ENCODE measurements around the gene LRRC3C. TPM values are rescaled to one million over a fixed set of nuclear protein-coding genes. Genes with fewer than 3 reads are reported as not detected.

LRRC3C gene
- polyA plus RNA-seq, 3 donors from 2014 or later = not detected

GRCh38 chr17:39916918-39917317 is 10.6 kb upstream of the LRRC3C start:
- Mint-ChIP-seq H3K27ac (peak overlapping the region in 1 of 6 donors; percentile 73), H3K4me1 (peaks cover 16 to 23% of the 10 kb centered on the region in 2 donors), H3K36me3 (peaks cover 11 to 44% (median 23%) of the 10 kb centered on the region in 3 donors), H3K9me3 (no peaks in the 10 kb centered on the region), H3K27me3 (ENCODE audit: low read depth in 3 of 3) (peaks cover 0 to 1% (median 0%) of the 10 kb centered on the region in 3 donors), H3K4me3 (no peak overlapping the region)
- no peak for DNase-seq

- DNase-seq = no peak
- Mint-ChIP-seq H3K4me1 (peaks cover 28% of the 10 kb centered on the region in 2 donors), H3K36me3 (peaks cover 7 to 35% (median 13%) of the 10 kb centered on the region in 3 donors), H3K4me3 (no peak overlapping the region), H3K27ac (peak overlapping the region in 1 of 6 donors; percentile 9), H3K27me3 (ENCODE audit: low read depth in 3 of 3) (peaks cover 0 to 1% (median 0%) of the 10 kb centered on the region in 3 donors), H3K9me3 (no peaks in the 10 kb centered on the region)
Measured at GRCh38 chr17:39919087-39919683, 8.3 kb upstream of the LRRC3C start.

DNA sequence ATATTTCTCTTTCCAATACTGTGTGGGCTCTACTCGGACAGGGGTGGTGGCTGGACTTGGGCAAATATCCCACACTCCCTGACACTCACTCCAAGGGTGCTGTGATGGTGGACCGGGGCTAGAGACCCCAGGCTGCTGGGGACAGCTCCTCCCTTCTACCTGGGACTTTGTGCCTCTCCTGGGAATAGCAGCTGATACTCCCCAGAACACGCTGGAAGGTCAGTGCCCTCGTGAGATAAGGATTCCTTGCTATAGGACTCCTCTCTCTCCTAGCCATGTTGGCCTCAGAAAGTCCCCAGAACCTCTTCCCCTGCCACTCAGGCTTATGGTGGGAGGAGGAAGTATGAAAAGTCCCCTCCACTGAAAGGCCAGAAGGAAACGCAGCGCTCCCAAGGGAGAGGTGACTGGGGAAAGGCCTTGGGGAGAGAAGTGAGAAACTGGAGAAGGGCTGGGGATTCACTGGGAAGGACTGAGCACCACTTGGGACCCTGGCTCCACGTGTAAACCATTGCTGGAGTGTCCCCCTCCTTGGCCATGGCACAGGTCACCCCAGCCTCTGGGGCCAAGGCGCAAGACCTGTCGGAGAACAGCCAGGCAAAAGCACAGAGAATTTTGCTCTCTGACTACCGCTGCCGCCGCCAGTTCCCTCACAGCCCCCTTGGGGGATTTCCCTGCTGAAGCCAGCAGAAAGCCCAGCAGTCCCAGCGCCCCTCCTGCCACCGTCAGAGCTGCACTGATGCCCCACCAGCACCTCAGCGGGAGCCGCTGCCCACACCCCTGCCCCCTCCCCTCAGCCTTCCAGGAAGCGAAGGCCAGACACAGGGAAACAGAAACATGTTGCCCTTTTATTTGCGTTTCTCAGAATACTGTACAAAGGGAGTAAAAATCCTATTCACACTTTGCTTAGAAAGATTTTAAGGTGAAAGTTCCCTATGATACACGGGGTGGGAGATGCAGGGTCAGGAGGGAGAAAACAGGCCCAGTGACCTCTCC is 7.0 kb upstream of the LRRC3C start:
- Mint-ChIP-seq H3K36me3 (peaks cover 6 to 30% (median 13%) of the 10 kb centered on the region in 3 donors), H3K4me3 (no peak overlapping the region), H3K27me3 (ENCODE audit: low read depth in 3 of 3) (peaks cover 0 to 1% (median 0%) of the 10 kb centered on the region in 3 donors), H3K4me1 (peaks cover 41% of the 10 kb centered on the region in 2 donors), H3K27ac (peak overlapping the region; percentile 17 to 67 (median 54)), H3K9me3 (no peaks in the 10 kb centered on the region)
- DNase-seq = no peak

DNA sequence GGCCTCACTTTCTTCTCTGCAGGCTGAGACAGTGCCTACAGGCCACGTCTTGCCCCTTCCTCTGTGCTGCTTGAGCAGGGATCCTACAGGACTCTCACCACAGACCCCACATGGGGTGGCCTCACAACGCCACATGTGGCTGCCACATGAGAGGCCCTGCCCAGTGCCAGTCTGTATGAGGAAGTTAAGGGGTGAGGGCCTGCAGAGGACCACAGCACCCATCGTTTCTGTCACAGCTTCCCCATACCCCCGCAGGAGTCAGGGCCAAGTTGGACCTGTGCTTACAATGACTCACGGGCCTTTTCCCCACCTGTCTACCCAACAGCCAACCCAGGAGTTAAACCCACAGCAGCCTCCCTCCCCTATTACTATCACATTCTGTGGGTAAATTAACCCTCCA is 6.2 kb upstream of the LRRC3C start:
- peaks cover 6 to 26% (median 13%) of the 10 kb centered on the region in 3 donors for H3K36me3 Mint-ChIP-seq
- no peak for DNase-seq
- no peak overlapping the region for H3K4me3 Mint-ChIP-seq
- H3K27ac Mint-ChIP-seq = peak overlapping the region in 5 of 6 donors; percentile 36 to 73 (median 60)
- H3K4me1 Mint-ChIP-seq = peaks cover 49 to 50% of the 10 kb centered on the region in 2 donors
- no peaks in the 10 kb centered on the region for H3K9me3 Mint-ChIP-seq
- peaks cover 0 to 3% (median 0%) of the 10 kb centered on the region in 3 donors for H3K27me3 Mint-ChIP-seq (ENCODE audit: low read depth in 3 of 3)

DNA sequence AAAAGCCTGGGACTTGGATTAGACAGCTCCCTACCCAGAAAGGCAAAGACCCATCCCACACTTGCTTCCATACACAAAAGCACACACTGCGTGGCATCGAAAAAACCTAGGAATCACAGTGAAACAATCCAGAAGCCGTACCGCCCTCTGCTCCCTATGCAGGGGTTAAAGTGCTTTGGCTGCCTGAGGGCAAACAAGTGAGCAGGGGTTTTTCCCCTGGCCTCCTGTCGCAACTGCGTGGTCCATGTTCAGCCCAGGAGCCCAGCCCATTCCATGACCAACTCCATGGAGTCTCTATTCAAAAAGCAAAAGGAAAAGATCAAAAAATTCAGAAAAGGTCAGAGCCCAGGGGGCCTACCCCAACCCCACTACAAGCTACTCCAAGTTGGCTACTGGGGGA is 5.5 kb upstream of the LRRC3C start:
- H3K36me3 Mint-ChIP-seq = peaks cover 4 to 19% (median 11%) of the 10 kb centered on the region in 3 donors
- H3K9me3 Mint-ChIP-seq = no peaks in the 10 kb centered on the region
- peaks cover 53 to 54% of the 10 kb centered on the region in 2 donors for H3K4me1 Mint-ChIP-seq
- H3K27ac Mint-ChIP-seq = peak overlapping the region in 2 of 6 donors; percentile 64 to 73
- no peak overlapping the region for H3K4me3 Mint-ChIP-seq
- H3K27me3 Mint-ChIP-seq (ENCODE audit: low read depth in 3 of 3) = peaks cover 0 to 3% (median 0%) of the 10 kb centered on the region in 3 donors
- no peak for DNase-seq

DNA sequence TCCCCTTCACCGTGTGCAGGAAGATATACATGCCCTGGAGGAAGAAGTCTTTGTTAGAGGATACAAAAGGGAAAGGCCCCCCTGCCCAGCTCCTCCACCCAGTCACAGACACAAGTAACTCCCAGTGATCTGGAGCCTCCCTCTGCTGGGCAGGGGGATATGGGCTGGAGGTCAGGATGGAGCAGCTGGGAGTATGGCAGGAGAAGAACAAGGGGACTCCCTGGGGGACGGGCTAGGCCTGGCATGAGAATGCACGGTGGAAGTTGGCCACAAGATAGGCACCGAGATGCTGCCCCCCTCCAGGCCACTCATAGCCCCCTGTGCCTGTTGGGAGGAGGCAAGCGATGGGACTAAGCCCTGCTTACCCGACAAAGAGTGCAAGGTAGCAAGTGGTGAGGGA is 4.3 kb upstream of the LRRC3C start:
- Mint-ChIP-seq H3K4me1 (peaks cover 61% of the 10 kb centered on the region in 2 donors), H3K4me3 (peak overlapping the region in 1 of 5 donors; percentile 32), H3K27me3 (ENCODE audit: low read depth in 3 of 3) (peaks cover 0 to 3% (median 0%) of the 10 kb centered on the region in 3 donors), H3K36me3 (peaks cover 3 to 10% (median 3%) of the 10 kb centered on the region in 3 donors), H3K9me3 (no peaks in the 10 kb centered on the region), H3K27ac (peak overlapping the region in 2 of 6 donors; percentile 62 to 71)
- DNase-seq = no peak

GRCh38 chr17:39923836-39924690 is 3.5 kb upstream of the LRRC3C start:
- no peak for DNase-seq
- H3K36me3 Mint-ChIP-seq = peaks cover 0 to 7% (median 3%) of the 10 kb centered on the region in 3 donors
- H3K4me3 Mint-ChIP-seq = peak overlapping the region; percentile 33 to 94 (median 53)
- peaks cover 0 to 3% (median 0%) of the 10 kb centered on the region in 3 donors for H3K27me3 Mint-ChIP-seq (ENCODE audit: low read depth in 3 of 3)
- peak overlapping the region in 5 of 6 donors; percentile 34 to 97 (median 93) for H3K27ac Mint-ChIP-seq
- no peaks in the 10 kb centered on the region for H3K9me3 Mint-ChIP-seq
- H3K4me1 Mint-ChIP-seq = peaks cover 59% of the 10 kb centered on the region in 2 donors

DNA sequence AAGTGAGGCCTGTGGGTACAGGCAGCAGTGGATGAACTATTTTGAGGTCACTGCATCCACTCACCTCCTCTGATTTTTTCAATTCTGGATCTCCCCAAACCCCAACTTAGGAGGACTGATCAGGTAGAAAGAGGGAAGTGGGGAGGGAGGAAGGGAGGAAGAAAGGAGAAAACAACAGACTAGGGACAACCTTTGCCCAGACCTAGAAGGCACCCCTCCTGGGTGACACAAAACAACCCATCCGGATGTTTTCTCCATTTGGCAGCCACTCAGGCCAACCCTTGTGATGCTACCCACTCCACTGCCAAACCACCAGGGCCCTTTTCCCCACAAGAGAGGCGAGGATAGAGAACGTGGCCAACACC is 2.9 kb upstream of the LRRC3C start:
- Mint-ChIP-seq H3K27ac (peak overlapping the region in 5 of 6 donors; percentile 61 to 97 (median 93)), H3K36me3 (peaks cover 0 to 7% (median 3%) of the 10 kb centered on the region in 3 donors), H3K4me1 (peaks cover 58 to 59% of the 10 kb centered on the region in 2 donors), H3K9me3 (no peaks in the 10 kb centered on the region), H3K4me3 (peak overlapping the region; percentile 33 to 97 (median 94)), H3K27me3 (ENCODE audit: low read depth in 3 of 3) (peaks cover 0 to 2% (median 0%) of the 10 kb centered on the region in 3 donors)
- DNase-seq = no peak

DNA sequence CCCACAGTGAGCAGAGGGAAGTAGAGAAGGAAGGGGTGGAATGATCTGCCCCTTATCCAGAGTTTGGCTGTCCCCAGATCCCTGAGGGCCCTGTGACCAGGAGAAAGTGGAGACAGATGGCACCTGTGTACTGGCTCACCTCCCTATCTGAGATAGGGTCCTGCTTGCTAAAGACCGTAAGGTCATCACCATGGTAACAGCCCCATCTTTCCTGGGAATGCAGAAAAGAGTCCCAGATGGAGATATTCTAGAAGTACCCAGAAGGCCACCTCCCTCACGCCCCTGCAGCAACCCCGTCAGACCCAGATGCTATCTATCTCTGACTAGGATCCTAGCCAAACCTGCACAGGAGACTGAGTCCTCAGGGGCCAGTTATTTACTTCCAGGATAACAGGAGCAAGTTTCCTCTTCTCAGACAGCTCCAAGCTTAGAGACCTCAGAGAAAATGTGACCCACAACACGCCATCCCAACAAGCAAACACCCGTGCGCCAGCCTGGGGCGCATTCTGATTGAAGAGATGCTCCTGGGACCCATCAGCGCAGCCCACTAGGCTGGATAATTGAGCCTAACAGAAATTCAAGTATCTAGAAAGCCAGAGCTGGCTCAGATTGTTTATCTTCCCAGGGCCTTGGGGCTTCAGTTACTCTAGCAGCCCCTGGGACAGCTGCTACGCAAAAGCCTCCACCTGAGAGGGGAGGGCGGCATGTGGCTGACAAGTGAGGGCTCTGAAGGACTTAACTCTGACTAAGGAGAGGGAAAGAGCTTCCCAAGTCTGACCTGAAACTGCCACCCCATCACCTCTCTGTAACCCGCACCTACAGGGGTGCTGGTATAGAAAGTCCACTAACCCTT is 2.0 kb upstream of the LRRC3C start:
- H3K27me3 Mint-ChIP-seq (ENCODE audit: low read depth in 3 of 3) = peaks cover 0 to 2% (median 0%) of the 10 kb centered on the region in 3 donors
- DNase-seq = no peak
- H3K4me3 Mint-ChIP-seq = peak overlapping the region; percentile 86 to 97 (median 94)
- no peaks in the 10 kb centered on the region for H3K9me3 Mint-ChIP-seq
- peak overlapping the region; percentile 86 to 97 (median 92) for H3K27ac Mint-ChIP-seq
- peaks cover 56 to 58% of the 10 kb centered on the region in 2 donors for H3K4me1 Mint-ChIP-seq
- peaks cover 0 to 7% (median 3%) of the 10 kb centered on the region in 3 donors for H3K36me3 Mint-ChIP-seq

DNA sequence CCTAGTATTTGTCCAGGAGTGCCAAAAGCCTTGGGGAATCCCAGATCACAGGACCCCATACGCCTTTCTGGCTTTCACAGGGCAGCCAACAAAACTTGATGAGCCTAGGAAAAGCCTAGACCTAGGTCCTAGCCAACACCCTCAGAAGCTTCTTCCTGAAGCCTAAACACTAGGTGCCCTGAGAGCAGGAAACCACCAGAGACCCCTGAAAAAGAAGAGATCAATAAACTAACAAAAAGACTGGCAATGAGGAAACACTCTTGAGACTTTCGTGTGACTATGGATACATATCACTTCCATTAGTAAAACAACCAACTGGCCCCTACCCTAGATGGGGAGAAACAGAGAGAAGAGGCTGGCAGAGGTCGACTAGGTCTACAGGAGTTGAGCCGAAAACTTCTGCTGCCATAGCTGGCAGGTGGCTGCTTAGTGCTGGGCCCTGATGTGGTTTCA is 1.4 kb upstream of the LRRC3C start:
- Mint-ChIP-seq H3K27ac (peak overlapping the region; percentile 86 to 97 (median 92)), H3K27me3 (ENCODE audit: low read depth in 3 of 3) (peaks cover 0 to 2% (median 0%) of the 10 kb centered on the region in 3 donors), H3K9me3 (no peaks in the 10 kb centered on the region), H3K4me1 (peaks cover 49 to 55% of the 10 kb centered on the region in 2 donors), H3K36me3 (peaks cover 0 to 7% (median 3%) of the 10 kb centered on the region in 3 donors), H3K4me3 (peak overlapping the region; percentile 86 to 97 (median 94))
- no peak for DNase-seq

DNA sequence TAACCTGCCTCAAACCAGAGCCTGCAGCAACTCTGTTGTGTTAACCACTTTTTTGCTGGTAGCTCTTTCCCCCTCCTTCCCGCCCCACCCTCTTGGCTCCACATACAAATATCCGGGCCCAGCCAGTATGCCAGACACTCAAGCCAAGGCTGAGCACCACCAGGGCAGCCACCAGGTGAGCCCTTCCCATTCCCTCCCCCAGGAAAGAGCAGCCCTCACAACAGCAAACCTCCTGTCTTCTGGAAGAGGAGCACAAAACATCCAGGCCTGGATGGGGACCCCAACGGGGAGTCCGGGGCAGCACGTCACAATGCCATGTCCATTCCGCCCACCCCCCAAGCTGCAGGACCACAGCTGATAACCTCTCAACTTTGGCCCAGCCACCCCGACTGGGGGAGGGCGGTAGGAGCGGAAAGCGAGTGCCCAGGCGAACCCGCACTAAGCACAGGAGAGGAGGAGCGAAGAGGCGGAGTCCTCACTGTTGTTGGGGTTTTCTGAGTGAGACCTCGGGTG is 888 bp upstream of the LRRC3C start:
- H3K27me3 Mint-ChIP-seq (ENCODE audit: low read depth in 3 of 3) = peaks cover 0 to 2% (median 0%) of the 10 kb centered on the region in 3 donors
- DNase-seq = peak; percentile 44 to 66 (median 59)
- H3K4me3 Mint-ChIP-seq = peak overlapping the region; percentile 86 to 97 (median 94)
- peaks cover 44 to 50% of the 10 kb centered on the region in 2 donors for H3K4me1 Mint-ChIP-seq
- peak overlapping the region; percentile 86 to 97 (median 92) for H3K27ac Mint-ChIP-seq
- H3K36me3 Mint-ChIP-seq = peaks cover 0 to 7% (median 3%) of the 10 kb centered on the region in 3 donors
- no peaks in the 10 kb centered on the region for H3K9me3 Mint-ChIP-seq

Data from immature natural killer cell (primary cell).